Activated effector memory CD4-positive, alpha-beta T cell treated with Interleukin-2 at 50 U/mL for 16 hours (primary cell): ENCODE data around the gene PAX1.

Experiments used
- DNase-seq: peaks from one replicate; pipeline ENCODE4 v3.0.0-alpha.2; 2020

Gene PAX1

GRCh38 chr20:21705575-21706260 lies at the start of gene PAX1:
Gene PAX1, plus strand, starts transcription at chr20:21705664. Its CDS starts 49 bp downstream, at chr20:21705713.
- DNase-seq, result no peak

- DNase-seq, result no peak
Observed at GRCh38 chr20:21656308-21657067, 49.0 kb upstream of the PAX1 start.

- no peak for DNase-seq
Observed at GRCh38 chr20:21661488-21662055, 43.9 kb upstream of the PAX1 start.

- no peak for DNase-seq
Observed at GRCh38 chr20:21663465-21663864, 42.0 kb upstream of the PAX1 start.

- no peak for DNase-seq
Observed at GRCh38 chr20:21665687-21666446, 39.6 kb upstream of the PAX1 start.

GRCh38 chr20:21670126-21670525 lies 35.3 kb upstream of the PAX1 start:
- DNase-seq, result no peak

- DNase-seq, result no peak
Observed at GRCh38 chr20:21670981-21671380, 34.5 kb upstream of the PAX1 start.

- DNase-seq, result no peak
Observed at GRCh38 chr20:21677261-21677660, 28.2 kb upstream of the PAX1 start.

- no peak for DNase-seq
Observed at GRCh38 chr20:21677781-21678180, 27.7 kb upstream of the PAX1 start.

GRCh38 chr20:21681234-21681921 lies 24.1 kb upstream of the PAX1 start:
- DNase-seq, result no peak

- DNase-seq, result no peak
Observed at GRCh38 chr20:21681922-21682318, 23.5 kb upstream of the PAX1 start.

GRCh38 chr20:21682521-21682954 lies 22.9 kb upstream of the PAX1 start:
- no peak for DNase-seq

GRCh38 chr20:21684671-21685070 lies 20.8 kb upstream of the PAX1 start:
- no peak for DNase-seq

- DNase-seq, result no peak
Observed at GRCh38 chr20:21685981-21686380, 19.5 kb upstream of the PAX1 start.

GRCh38 chr20:21693322-21693721 lies 12.1 kb upstream of the PAX1 start:
- no peak for DNase-seq

GRCh38 chr20:21698494-21699215 lies 6.8 kb upstream of the PAX1 start:
- no peak for DNase-seq

GRCh38 chr20:21699216-21699508 lies 6.3 kb upstream of the PAX1 start:
- DNase-seq, result no peak

GRCh38 chr20:21701171-21701876 lies 4.1 kb upstream of the PAX1 start:
- no peak for DNase-seq

- no peak for DNase-seq
Observed at GRCh38 chr20:21702016-21702415, 3.4 kb upstream of the PAX1 start.

GRCh38 chr20:21702553-21703470 lies 2.7 kb upstream of the PAX1 start:
- DNase-seq, result no peak
